HG02840 (cell line): Measurements from ENCODE around the gene MAP1LC3B2.
A peak's percentile ranks its signal among the peaks of the same experiment; 100 is the strongest.

Experiments
- ATAC-seq: cut with Tn5 transposase; IDR thresholded peaks from one replicate; pipeline ENCODE4 v1.9.1; 2021; ENCODE audit warnings: mild to moderate bottlenecking, moderate library complexity, moderate number of reproducible peaks; ENCODE audit not compliant: unreplicated experiment, low FRiP score

MAP1LC3B2 gene

DNA sequence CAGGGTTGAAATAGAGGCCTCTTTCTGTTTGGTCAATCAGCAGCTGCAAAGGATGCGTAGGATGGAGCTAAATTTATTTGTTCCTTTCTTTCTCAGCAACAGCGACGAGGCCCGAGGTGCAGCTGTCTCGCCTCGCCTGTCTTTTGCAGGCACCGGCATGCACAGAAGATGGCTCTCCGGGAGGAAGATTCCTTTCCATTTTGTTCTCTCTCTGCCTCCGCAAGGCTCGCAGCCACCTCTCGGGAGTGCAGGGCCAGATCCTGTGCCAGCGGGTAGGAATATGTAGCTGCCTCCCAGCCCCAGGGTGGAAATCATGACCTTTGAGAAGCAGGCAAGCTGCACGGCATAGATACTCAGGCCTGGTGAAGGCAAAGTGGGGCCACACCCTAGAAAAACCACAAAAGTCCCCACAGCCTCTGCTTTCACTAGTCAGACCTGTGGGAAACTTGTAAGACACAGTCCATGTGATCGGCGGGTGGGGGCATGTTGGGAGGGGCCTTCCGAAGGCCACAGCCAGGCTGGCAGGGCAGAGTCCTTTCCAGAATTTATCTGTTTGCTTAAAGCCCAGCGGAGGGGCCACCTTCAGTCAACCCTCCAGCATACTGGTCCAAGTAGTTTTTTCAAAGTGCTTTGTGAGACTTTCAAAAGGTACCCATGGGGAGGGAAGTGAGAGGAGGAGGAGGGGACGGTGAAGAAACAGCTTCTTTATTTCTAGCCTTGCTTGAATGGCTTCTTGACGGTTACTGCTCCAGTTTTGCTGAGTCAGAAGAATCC lies at the start of gene MAP1LC3B2:
Gene MAP1LC3B2, plus strand, starts transcription at position 220 of the 774 bp plus-strand sequence. CDS start 16,562 bp downstream, outside the sequence.
- peak; percentile 79 for ATAC-seq

- no peak for ATAC-seq
These were observed 45.2 kb upstream of the MAP1LC3B2 start for GRCh38 chr12:116513944-116514343.

GRCh38 chr12:116515684-116516083 lies 43.5 kb upstream of the MAP1LC3B2 start:
- no peak for ATAC-seq

DNA sequence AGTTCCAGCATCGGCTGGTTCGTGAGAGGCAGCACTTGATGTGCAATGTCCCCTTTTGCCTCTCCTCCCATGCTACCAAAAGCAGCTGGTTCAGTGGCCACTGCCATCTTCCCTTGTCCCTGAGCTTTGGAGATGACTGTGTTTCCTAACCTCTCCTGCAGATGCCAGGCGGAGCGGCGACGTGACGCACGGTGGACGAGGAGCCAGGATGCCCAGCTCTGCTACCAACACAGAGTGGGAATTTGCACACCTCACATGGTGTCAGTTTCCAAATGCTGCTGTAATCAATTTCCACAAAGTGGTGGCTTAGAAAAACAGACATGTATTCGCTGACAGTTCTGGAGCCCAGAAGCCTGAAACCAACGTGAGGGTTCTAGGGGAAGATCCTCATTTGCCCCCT lies 42.5 kb upstream of the MAP1LC3B2 start:
- ATAC-seq = no peak

- ATAC-seq = no peak
These were observed 41.6 kb upstream of the MAP1LC3B2 start for GRCh38 chr12:116517431-116518045.

GRCh38 chr12:116520225-116520760 lies 38.9 kb upstream of the MAP1LC3B2 start:
- no peak for ATAC-seq

- ATAC-seq = no peak
These were observed 38.2 kb upstream of the MAP1LC3B2 start for GRCh38 chr12:116520801-116521471.

GRCh38 chr12:116524311-116524710 lies 34.9 kb upstream of the MAP1LC3B2 start:
- ATAC-seq = no peak

DNA sequence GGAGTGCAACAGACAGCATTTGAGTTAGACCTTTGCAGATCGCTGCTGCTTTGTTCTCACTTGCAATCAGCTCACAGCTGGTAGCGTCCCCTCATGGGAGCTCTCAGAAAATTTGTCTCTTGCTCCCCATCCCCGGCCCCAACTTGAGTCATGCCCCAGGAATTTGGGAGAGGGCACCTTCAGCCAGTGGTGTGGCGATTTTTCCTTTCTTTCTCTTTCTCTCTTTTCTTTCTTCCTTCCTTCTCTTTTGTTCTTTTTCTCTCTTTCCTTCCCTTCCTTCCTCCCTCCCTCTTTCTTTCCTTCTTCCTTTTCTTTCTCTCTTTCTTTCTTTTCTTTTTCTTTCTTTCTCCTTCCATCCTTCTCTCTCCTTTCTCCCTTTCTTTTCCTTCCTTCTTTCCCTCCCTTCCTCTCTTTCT lies 34.2 kb upstream of the MAP1LC3B2 start:
- no peak for ATAC-seq

DNA sequence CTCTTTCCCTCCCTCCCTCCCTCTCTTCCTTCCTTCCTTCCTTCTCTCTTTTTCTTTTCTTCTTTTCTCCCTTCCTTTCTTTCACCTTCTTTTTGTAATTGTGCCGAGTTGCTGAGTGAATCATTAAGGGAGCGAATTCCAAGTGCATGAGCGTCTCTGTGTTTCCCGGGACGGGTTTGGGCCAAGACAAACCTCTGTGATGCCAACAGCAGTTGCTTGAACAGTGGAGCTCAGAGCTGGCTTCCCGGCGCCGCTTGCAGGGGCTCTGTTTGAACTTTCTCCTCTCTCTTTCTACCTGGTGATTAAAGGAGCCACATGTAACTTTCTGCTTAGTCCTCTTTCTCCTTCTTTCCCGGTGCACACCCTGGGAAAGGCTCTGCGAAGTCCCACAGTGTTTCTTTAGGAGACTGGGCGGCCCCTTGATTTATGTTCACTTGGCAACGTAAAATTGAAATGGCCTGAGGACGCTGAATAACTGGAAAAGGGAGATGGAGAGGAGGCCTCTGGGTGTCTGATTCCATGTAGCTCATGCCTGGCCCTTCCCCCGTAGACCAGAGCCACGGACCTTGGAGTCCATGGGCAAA lies 33.7 kb upstream of the MAP1LC3B2 start:
- ATAC-seq = no peak

DNA sequence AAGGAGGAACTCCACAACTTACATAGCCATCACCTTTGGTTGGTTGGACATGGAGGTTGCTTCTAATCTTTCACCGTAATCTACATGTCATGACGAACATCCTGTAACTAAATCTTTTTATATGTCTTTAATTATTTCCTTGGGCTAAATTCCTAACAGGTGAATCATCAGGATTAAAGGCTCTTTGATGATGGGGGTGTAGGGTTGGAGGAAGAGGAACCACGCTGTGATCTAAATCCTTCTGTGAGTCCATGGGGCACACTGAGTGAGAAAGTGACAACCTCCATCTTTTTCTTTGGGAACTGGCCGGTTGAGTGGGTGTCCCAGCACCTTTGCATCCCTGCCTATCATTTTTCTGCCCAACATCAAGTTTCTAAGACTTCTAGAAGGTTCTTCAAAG lies 31.1 kb upstream of the MAP1LC3B2 start:
- ATAC-seq = no peak

DNA sequence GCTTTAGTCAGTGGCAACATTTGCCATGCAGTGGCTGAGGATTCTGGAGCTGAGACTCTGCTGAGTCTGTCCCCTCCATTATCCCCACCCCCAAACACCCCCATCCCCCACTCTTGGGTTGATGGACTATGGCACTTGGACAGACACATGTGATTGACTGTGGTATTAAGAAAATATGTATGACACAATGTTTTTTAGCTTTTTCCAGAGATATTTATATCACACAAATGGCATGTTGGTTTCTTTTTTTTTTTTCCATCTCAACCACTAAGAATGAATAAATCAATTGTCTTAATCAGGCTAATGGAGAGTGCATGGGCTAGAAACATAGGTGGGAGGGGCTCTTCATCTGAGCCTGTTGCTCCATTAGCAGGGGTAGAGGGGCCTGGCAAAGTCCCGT lies 30.7 kb upstream of the MAP1LC3B2 start:
- ATAC-seq = no peak

DNA sequence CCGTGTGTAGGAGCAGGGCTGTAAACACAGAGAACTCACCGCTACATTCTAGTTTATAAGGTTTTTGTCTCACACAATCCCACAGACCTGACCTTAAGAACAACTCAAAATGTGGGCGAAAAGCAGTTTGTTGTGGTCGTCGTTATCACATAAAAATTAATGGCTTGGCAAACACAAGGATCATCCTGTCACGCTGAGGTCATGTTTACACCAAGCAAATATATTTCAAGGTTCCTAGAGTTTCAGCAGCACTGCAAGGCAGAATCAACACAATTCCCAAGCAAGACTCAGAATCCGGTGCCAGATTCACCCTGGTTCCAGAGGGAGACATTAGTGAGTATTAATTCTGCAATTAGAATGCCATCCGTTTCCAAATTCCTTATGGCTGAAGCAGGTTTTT lies 30.1 kb upstream of the MAP1LC3B2 start:
- ATAC-seq = no peak

DNA sequence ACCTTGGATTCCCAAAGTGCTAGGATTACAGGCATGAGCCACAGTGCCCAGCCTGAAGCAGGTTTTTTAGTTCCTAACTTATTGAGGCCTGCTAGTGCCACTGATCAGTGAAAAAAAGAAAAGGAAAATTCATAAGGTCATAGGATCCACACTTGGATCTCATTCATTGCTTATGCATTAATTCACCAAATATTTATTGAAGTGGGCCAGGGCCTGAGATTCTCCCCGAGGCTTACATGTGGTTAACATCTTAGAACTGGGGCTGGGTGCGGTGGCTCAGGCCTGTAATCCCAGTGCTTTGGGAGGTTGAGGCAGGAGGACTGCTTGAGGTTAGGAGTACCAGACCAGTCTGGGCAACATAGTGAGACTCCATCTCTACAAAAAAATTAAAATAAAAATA lies 29.5 kb upstream of the MAP1LC3B2 start:
- ATAC-seq = no peak

DNA sequence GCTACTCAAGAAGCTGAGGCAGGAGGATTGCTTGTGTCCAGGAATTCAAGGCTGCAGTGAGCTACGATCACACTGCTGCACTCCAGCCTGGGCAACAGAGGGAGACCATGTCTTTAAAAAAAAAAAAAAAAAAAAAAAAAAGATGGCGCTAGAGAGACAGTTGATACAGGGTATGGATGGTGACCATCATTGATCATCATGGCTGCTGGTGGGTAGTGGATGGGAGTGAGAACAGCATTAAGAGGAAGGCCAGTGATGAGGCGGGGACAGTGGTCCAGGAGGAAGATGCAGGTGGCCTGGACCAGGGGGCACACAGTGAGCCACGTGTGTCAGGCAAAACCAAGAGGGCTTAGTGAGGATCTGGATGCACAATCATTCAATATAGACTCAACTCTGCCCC lies 26.8 kb upstream of the MAP1LC3B2 start:
- ATAC-seq = no peak

DNA sequence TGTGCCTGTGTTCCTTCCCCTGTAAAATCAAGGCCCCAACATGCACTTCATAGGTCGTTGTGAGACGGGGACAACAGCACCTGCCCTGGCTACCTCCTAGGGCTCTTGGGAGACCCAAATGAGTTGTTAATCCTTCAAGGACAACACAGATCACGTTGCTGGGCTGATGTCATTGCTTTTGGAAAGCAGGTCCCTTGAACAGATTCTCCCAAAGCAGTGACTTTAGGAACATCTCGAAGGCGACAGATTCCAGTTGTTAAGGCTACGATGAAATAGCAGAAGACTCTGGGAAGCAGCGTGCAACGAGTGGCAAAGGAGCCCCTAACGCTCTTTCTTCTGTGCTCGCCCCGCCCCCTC lies 26.2 kb upstream of the MAP1LC3B2 start:
- ATAC-seq = no peak

DNA sequence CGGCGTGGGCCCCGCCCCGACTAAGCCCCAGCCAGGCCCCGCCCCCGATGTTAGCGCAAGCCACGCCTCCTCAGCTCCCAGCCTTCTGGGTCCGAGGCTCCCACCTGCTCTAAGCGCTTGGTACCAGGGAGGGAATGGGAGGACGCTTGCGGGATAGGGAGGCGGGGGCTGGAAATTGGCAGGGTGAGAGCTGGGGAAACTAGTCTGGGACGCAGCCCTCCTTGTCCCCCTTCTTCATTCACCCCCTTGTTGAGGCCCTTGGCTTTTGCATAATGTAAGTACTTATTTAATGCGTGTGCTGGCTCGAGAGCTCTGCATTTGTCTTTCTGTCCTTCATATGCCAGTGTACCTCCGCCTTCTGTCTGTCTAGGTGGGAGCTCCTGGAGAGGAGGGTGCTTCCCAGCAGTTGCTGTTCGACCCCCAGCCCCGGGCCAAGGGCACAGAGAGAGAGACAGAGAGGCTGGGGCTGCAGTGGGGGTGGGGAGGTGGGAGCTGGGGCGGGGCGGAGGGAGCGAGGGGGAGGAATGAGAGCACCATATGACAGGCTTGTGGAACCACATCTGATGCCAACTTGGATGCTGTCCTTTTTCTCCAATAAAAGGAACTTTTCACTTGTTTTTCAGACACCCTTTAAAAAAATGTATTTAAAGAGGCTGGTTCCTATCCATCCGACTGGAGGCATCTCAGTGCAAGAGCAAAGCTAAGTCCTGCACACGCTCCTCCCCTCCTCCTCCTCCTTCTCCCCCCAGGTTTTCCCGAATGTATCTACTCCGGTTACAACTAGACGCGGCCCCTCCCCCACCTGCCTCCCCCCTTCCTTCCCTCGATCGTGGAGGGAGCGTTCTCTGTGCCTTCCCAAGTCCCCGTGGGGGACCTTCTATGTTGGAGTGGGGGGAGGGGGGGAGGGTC lies 25.6 kb upstream of the MAP1LC3B2 start:
- no peak for ATAC-seq

GRCh38 chr12:116534311-116535121 lies 24.7 kb upstream of the MAP1LC3B2 start:
- ATAC-seq = no peak

DNA sequence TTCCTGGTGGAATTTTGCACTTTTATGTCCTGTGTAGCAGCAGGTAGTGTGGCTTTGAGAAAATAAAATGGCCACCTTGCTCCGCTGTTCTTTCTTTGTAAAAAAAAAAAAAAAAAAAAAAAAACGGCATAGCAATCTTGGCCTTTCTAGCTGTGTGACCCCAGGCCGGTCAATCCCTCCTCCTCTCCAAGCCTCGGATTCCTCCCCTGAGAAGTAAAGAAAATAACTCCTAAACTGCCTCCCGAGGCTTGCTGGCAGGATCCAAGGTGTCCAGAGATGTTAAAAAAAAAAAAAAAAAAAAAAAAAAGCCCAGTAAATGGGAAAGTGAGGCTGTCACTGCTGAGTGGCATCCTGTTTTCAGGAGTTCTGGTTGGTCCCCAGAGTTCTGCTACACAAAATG lies 23.9 kb upstream of the MAP1LC3B2 start:
- ATAC-seq = no peak
